Thyroid gland (tissue), 4 donors: ENCODE data around the gene MMAB.

Experiments
- POLR2A ChIP-seq, 2 donors: fragments of 450-650 bp; IDR thresholded peaks; one replicate each; pipeline ENCODE4 v1.6.1; 2017; ENCODE audit warnings: antibody characterized with exemption in 2 of 2, mild to moderate bottlenecking in 2 of 2, moderate library complexity in 1 of 2
- TF ChIP-seq, protein P1 (sequence below), 6 experiments: fragments of 200-600 bp in 3 of 6; fragments of 450-650 bp in 3 of 6; sonication (generic) in 3 of 6; IDR thresholded peaks; one replicate each; pipeline ENCODE4 v1.5.1; 2016 to 2019; ENCODE audit warnings: antibody characterized with exemption in 6 of 6, mild to moderate bottlenecking in 2 of 6, inconsistent platforms in 1 of 6, moderate library complexity in 1 of 6

DNA sequence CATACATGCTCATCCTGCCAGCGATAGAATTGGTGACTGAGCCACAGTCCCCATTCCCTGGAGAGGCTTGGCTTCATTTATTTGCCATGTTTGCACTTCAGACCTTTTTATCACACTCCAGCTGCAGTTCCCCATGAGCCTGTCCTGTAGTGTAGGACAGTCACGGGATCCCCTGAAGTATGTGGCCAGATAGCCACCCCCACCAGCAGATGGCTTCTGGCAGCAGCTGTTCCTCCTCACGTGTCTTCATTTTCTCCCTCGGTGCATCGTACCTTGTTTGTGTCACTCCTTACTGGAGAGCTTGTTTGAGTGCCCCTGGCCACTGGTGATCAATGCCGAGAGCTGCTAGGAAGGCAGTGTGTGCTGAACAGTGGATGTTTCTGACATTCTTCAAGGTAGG is 55.7 kb downstream of the MMAB start:
- TF ChIP-seq POLR2A (IDR thresholded peaks at IDR 0.05), result no peak
- TF ChIP-seq, protein P1, sequence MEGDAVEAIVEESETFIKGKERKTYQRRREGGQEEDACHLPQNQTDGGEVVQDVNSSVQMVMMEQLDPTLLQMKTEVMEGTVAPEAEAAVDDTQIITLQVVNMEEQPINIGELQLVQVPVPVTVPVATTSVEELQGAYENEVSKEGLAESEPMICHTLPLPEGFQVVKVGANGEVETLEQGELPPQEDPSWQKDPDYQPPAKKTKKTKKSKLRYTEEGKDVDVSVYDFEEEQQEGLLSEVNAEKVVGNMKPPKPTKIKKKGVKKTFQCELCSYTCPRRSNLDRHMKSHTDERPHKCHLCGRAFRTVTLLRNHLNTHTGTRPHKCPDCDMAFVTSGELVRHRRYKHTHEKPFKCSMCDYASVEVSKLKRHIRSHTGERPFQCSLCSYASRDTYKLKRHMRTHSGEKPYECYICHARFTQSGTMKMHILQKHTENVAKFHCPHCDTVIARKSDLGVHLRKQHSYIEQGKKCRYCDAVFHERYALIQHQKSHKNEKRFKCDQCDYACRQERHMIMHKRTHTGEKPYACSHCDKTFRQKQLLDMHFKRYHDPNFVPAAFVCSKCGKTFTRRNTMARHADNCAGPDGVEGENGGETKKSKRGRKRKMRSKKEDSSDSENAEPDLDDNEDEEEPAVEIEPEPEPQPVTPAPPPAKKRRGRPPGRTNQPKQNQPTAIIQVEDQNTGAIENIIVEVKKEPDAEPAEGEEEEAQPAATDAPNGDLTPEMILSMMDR (IDR thresholded peaks at IDR 0.05), result no peak
